MG63 (cell line): Measurements from ENCODE around the gene CCDC102B. TPM values are rescaled to one million over a fixed set of nuclear protein-coding genes. Genes with fewer than 3 reads are reported as not detected.
"Not testable (repeated sequence)": the region's sequence is repeated elsewhere in the genome, so short reads cannot be mapped to it uniquely, and the experiment has no call there.

ENCODE experiments used
- DNase-seq: peaks from one replicate; pipeline ENCODE4 v3.0.0-alpha.2; 2020
- H3K27me3 ChIP-seq: fragments of 250-450 bp; sonication (Bioruptor Pico); 2 replicates; pipeline ENCODE4 v1.5.1; 2020; ENCODE audit warnings: mild to moderate bottlenecking, moderate library complexity
- H3K36me3 ChIP-seq: fragments of 250-450 bp; sonication (Bioruptor Pico); 2 replicates; pipeline ENCODE4 v1.5.1; 2020; ENCODE audit warnings: mild to moderate bottlenecking, moderate library complexity
- H3K4me3 ChIP-seq: fragments of 250-450 bp; sonication (Bioruptor Pico); 2 replicates; pipeline ENCODE4 v1.5.1; 2020; ENCODE audit warnings: mild to moderate bottlenecking, moderate library complexity
- H3K9me3 ChIP-seq: fragments of 250-450 bp; sonication (Bioruptor Pico); 2 replicates; pipeline ENCODE4 v1.5.1; 2020; ENCODE audit warnings: mild to moderate bottlenecking, moderate library complexity
- total RNA-seq: library from RNA; depleted of rRNA; stranded (reverse); fragments of >200 nt; shearing (Covaris generic); gene quantifications from 2 replicates; pipeline ENCODE4 v1.2.3, GENCODE V29; 2014; ENCODE audit warnings: low replicate concordance

CCDC102B gene
- total RNA-seq, 1 experiment from 2014 or later: 1.6 TPM

GRCh38 chr18:68928762-68929675, 131.1 kb downstream of the CCDC102B start:
- Histone ChIP-seq H3K9me3 (no peaks in the 10 kb centered on the region), H3K4me3 (no peak overlapping the region), H3K36me3 (no peaks in the 10 kb centered on the region), H3K27me3 (no peaks in the 10 kb centered on the region)
- no peak for DNase-seq

GRCh38 chr18:68935686-68936085, 137.8 kb downstream of the CCDC102B start:
- Histone ChIP-seq H3K36me3 (no peaks in the 10 kb centered on the region), H3K9me3 (no peaks in the 10 kb centered on the region), H3K4me3 (no peak overlapping the region), H3K27me3 (no peaks in the 10 kb centered on the region)
- DNase-seq: no peak

- Histone ChIP-seq H3K36me3 (no peaks in the 10 kb centered on the region), H3K9me3 (no peaks in the 10 kb centered on the region), H3K4me3 (no peak overlapping the region), H3K27me3 (no peaks in the 10 kb centered on the region)
- DNase-seq: no peak
Observed at GRCh38 chr18:68937029-68937599, 139.2 kb downstream of the CCDC102B start.

GRCh38 chr18:68940039-68940438, 142.2 kb downstream of the CCDC102B start:
- no peak for DNase-seq
- H3K36me3 ChIP-seq: no peaks in the 10 kb centered on the region
- no peaks in the 10 kb centered on the region for H3K27me3 ChIP-seq
- H3K9me3 ChIP-seq: no peaks in the 10 kb centered on the region
- H3K4me3 ChIP-seq: no peak overlapping the region

GRCh38 chr18:68940754-68941153, 142.9 kb downstream of the CCDC102B start:
- DNase-seq: no peak
- Histone ChIP-seq H3K4me3 (no peak overlapping the region), H3K9me3 (no peaks in the 10 kb centered on the region), H3K36me3 (no peaks in the 10 kb centered on the region), H3K27me3 (no peaks in the 10 kb centered on the region)

- Histone ChIP-seq H3K4me3 (no peak overlapping the region), H3K27me3 (no peaks in the 10 kb centered on the region), H3K36me3 (no peaks in the 10 kb centered on the region), H3K9me3 (no peaks in the 10 kb centered on the region)
- no peak for DNase-seq
Observed at GRCh38 chr18:68942230-68942629, 144.3 kb downstream of the CCDC102B start.

GRCh38 chr18:68943861-68944260, 146.0 kb downstream of the CCDC102B start:
- DNase-seq, H3K27me3 ChIP-seq, H3K4me3 ChIP-seq, H3K36me3 ChIP-seq, H3K9me3 ChIP-seq: not testable (repeated sequence)

GRCh38 chr18:68944330-68944729, 146.4 kb downstream of the CCDC102B start:
- no peaks in the 10 kb centered on the region for H3K9me3 ChIP-seq
- no peak for DNase-seq

GRCh38 chr18:68944826-68945225, 146.9 kb downstream of the CCDC102B start:
- no peaks in the 10 kb centered on the region for H3K36me3 ChIP-seq
- H3K4me3 ChIP-seq: no peak overlapping the region
- DNase-seq: no peak
- H3K27me3 ChIP-seq: no peaks in the 10 kb centered on the region
- H3K9me3 ChIP-seq: no peaks in the 10 kb centered on the region

More at GRCh38 chr18:68944330-68944729, 146.4 kb downstream of the CCDC102B start:
- Histone ChIP-seq H3K36me3 (no peaks in the 10 kb centered on the region), H3K4me3 (no peak overlapping the region), H3K27me3 (no peaks in the 10 kb centered on the region)

- no peaks in the 10 kb centered on the region for H3K36me3 ChIP-seq
- no peak overlapping the region for H3K4me3 ChIP-seq
- no peaks in the 10 kb centered on the region for H3K9me3 ChIP-seq
- no peak for DNase-seq
- H3K27me3 ChIP-seq: no peaks in the 10 kb centered on the region
Observed at GRCh38 chr18:68948622-68949021, 150.7 kb downstream of the CCDC102B start.

- H3K36me3 ChIP-seq: no peaks in the 10 kb centered on the region
Observed at GRCh38 chr18:68954738-68955137, 156.9 kb downstream of the CCDC102B start.

GRCh38 chr18:68956650-68957049, 158.8 kb downstream of the CCDC102B start:
- no peaks in the 10 kb centered on the region for H3K9me3 ChIP-seq
- H3K27me3 ChIP-seq: no peaks in the 10 kb centered on the region
- H3K36me3 ChIP-seq: no peaks in the 10 kb centered on the region
- DNase-seq: no peak
- no peak overlapping the region for H3K4me3 ChIP-seq

More at GRCh38 chr18:68954738-68955137, 156.9 kb downstream of the CCDC102B start:
- no peaks in the 10 kb centered on the region for H3K27me3 ChIP-seq
- no peaks in the 10 kb centered on the region for H3K9me3 ChIP-seq
- H3K4me3 ChIP-seq: no peak overlapping the region
- DNase-seq: no peak

GRCh38 chr18:68960355-68960754, 162.5 kb downstream of the CCDC102B start:
- no peak for DNase-seq
- Histone ChIP-seq H3K27me3 (no peaks in the 10 kb centered on the region), H3K9me3 (no peaks in the 10 kb centered on the region), H3K36me3 (no peaks in the 10 kb centered on the region), H3K4me3 (no peak overlapping the region)

- Histone ChIP-seq H3K27me3 (no peaks in the 10 kb centered on the region), H3K9me3 (no peaks in the 10 kb centered on the region), H3K36me3 (no peaks in the 10 kb centered on the region), H3K4me3 (no peak overlapping the region)
- no peak for DNase-seq
Observed at GRCh38 chr18:68962623-68963022, 164.7 kb downstream of the CCDC102B start.

- no peak overlapping the region for H3K4me3 ChIP-seq
- H3K9me3 ChIP-seq: no peaks in the 10 kb centered on the region
- DNase-seq: no peak
- H3K36me3 ChIP-seq: no peaks in the 10 kb centered on the region
- H3K27me3 ChIP-seq: no peaks in the 10 kb centered on the region
Observed at GRCh38 chr18:68965817-68966216, 167.9 kb downstream of the CCDC102B start.

GRCh38 chr18:68969027-68969426, 171.1 kb downstream of the CCDC102B start:
- no peaks in the 10 kb centered on the region for H3K36me3 ChIP-seq
- no peaks in the 10 kb centered on the region for H3K9me3 ChIP-seq
- DNase-seq: no peak
- no peaks in the 10 kb centered on the region for H3K27me3 ChIP-seq
- no peak overlapping the region for H3K4me3 ChIP-seq

GRCh38 chr18:68972176-68972575, 174.3 kb downstream of the CCDC102B start:
- no peaks in the 10 kb centered on the region for H3K27me3 ChIP-seq
- no peak overlapping the region for H3K4me3 ChIP-seq

GRCh38 chr18:68979737-68980136, 181.9 kb downstream of the CCDC102B start:
- no peak for DNase-seq

More at GRCh38 chr18:68972176-68972575, 174.3 kb downstream of the CCDC102B start:
- Histone ChIP-seq H3K36me3 (no peaks in the 10 kb centered on the region), H3K9me3 (no peaks in the 10 kb centered on the region)
- DNase-seq: no peak

More at GRCh38 chr18:68979737-68980136, 181.9 kb downstream of the CCDC102B start:
- no peak overlapping the region for H3K4me3 ChIP-seq
- H3K36me3 ChIP-seq: no peaks in the 10 kb centered on the region
- no peaks in the 10 kb centered on the region for H3K27me3 ChIP-seq
- H3K9me3 ChIP-seq: no peaks in the 10 kb centered on the region
